ENCODE measurements around the gene LARP1.

Gene LARP1

DNA sequence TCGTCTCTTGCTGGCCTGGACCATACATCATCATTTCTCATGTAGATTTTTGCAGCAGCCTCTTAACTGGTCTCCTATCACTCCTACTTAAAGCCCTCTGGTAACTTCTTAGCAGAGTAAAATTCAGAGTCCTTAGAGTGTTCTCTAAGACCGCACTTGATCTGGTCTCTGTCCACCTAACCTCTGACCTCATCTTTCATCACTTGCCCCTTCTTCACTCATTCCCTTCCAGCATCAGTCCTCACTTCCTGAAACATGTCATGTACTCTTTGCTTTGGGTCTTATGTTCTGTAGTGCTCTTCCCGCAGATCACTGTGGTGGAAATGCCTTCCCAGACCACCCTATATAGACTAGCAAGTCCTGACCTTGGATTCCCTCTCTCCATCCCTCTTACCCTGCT, 9.8 kb downstream of the LARP1 start:
- H3K4me2 ChIP-seq (ENCODE audit: low read depth, low read length, poor library complexity, severe bottlenecking), result peak overlapping the region; percentile 3
- H3K9me3 ChIP-seq (ENCODE audit: insufficient read depth, low read length), result no peaks in the 10 kb centered on the region
- H3K27ac ChIP-seq (ENCODE audit: low read depth, low read length), result no peak overlapping the region
- H3K9ac ChIP-seq (ENCODE audit: low read length), result no peak overlapping the region
- H3K27me3 ChIP-seq (ENCODE audit: low read length), result no peaks in the 10 kb centered on the region
- H4K20me1 ChIP-seq (ENCODE audit: low read depth, low read length), result peaks cover 49% of the 10 kb centered on the region
- H3F3A ChIP-seq (ENCODE audit: insufficient read depth), result peaks cover 32% of the 10 kb centered on the region
- no peaks in the 10 kb centered on the region for H3K9me2 ChIP-seq (replicated peaks; ENCODE audit: insufficient read depth, low read length)
- TF ChIP-seq EZH2phosphoT487 (conservative IDR thresholded peaks at IDR 0.05; ENCODE audit: low read length), result no peak
- TF ChIP-seq, protein P1, sequence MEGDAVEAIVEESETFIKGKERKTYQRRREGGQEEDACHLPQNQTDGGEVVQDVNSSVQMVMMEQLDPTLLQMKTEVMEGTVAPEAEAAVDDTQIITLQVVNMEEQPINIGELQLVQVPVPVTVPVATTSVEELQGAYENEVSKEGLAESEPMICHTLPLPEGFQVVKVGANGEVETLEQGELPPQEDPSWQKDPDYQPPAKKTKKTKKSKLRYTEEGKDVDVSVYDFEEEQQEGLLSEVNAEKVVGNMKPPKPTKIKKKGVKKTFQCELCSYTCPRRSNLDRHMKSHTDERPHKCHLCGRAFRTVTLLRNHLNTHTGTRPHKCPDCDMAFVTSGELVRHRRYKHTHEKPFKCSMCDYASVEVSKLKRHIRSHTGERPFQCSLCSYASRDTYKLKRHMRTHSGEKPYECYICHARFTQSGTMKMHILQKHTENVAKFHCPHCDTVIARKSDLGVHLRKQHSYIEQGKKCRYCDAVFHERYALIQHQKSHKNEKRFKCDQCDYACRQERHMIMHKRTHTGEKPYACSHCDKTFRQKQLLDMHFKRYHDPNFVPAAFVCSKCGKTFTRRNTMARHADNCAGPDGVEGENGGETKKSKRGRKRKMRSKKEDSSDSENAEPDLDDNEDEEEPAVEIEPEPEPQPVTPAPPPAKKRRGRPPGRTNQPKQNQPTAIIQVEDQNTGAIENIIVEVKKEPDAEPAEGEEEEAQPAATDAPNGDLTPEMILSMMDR (IDR thresholded peaks at IDR 0.05; ENCODE audit: insufficient read depth, low read length, poor library complexity, severe bottlenecking), result no peak
- no peak overlapping the region for H2AFZ ChIP-seq (ENCODE audit: low read depth, low read length, severe bottlenecking)
- H3K79me2 ChIP-seq (ENCODE audit: insufficient read depth, low read length), result peaks cover 100% of the 10 kb centered on the region
- no peak overlapping the region for H3K4me3 ChIP-seq (ENCODE audit: insufficient read depth, low read length, poor library complexity, severe bottlenecking)
- no peaks in the 10 kb centered on the region for H3K36me3 ChIP-seq (ENCODE audit: low read length)

DNA sequence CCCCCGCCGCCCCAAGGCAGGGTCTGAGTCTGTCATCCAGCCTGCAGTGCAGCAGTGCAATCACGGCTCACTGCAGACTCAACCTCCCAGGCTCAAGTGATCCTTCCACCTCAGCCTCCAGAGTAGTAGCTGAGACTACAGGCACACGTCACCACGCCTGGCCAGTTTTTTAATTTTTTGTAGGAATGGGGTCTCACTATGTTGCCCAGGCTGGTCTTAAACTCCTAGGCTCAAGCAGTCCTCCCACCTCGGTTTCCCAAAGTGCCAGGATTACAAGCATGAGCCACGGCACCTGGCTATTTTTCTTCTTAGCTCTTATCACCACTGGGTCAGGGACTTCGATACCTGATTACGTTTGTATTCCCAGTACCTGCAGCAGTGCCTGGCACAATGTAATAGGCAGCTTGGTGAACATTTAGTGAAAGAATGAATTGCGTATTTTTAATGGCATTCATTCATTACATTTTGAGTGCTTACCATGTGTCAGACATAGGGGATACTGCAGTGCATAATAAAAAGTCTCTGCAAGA, 10.3 kb downstream of the LARP1 start:
- Histone ChIP-seq H3K9me2 (replicated peaks; ENCODE audit: insufficient read depth, low read length) (no peaks in the 10 kb centered on the region), H3K27me3 (ENCODE audit: low read length) (no peaks in the 10 kb centered on the region), H3K4me3 (ENCODE audit: insufficient read depth, low read length, poor library complexity, severe bottlenecking) (no peak overlapping the region), H3K79me2 (ENCODE audit: insufficient read depth, low read length) (peaks cover 100% of the 10 kb centered on the region), H3K27ac (ENCODE audit: low read depth, low read length) (no peak overlapping the region), H3K36me3 (ENCODE audit: low read length) (no peaks in the 10 kb centered on the region), H3K9me3 (ENCODE audit: insufficient read depth, low read length) (no peaks in the 10 kb centered on the region), H2AFZ (ENCODE audit: low read depth, low read length, severe bottlenecking) (no peak overlapping the region), H3F3A (ENCODE audit: insufficient read depth) (peaks cover 32% of the 10 kb centered on the region), H4K20me1 (ENCODE audit: low read depth, low read length) (peaks cover 50% of the 10 kb centered on the region), H3K4me2 (ENCODE audit: low read depth, low read length, poor library complexity, severe bottlenecking) (peak overlapping the region; percentile 35), H3K9ac (ENCODE audit: low read length) (no peak overlapping the region)
- no peak for TF ChIP-seq EZH2phosphoT487 (conservative IDR thresholded peaks at IDR 0.05; ENCODE audit: low read length)
- TF ChIP-seq, protein P1 (IDR thresholded peaks at IDR 0.05; ENCODE audit: insufficient read depth, low read length, poor library complexity, severe bottlenecking), result no peak

DNA sequence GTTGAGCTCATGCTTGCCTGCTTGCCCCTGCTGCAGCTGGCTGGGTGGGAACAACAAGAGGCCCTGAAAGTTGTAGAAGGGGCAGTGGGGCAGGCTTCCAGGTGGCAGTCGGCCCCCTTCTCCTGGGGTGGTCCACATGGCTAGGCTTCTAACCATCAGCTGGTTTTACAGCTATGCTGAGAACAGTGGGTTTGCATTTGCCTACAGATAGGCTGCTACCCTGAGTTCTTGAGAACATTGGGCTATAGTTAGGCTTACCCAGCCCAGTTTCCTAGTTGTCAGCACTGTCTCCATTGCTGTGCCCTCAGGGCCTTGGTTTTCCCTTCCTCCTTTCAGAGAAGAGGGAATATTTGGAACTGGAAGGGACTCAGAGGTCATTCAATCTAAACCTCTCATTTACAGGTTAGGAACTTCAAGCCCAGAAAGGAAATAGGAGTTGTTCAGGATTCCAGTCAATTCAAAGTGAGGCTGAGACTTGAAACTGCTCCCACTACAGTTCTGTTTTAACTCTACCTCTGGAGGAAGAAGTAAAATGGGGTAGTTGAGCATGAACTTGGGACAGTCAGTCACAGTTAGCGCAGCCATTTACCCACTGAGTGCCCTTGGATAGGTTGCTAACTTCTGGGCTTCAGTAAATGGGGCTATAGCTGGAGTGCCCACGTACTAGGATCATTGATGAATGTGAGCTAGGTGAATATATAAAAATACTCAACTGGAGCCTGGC, 11.5 kb downstream of the LARP1 start:
- Histone ChIP-seq H3K9me2 (replicated peaks; ENCODE audit: insufficient read depth, low read length) (no peaks in the 10 kb centered on the region), H3K36me3 (ENCODE audit: low read length) (no peaks in the 10 kb centered on the region), H3K9me3 (ENCODE audit: insufficient read depth, low read length) (no peaks in the 10 kb centered on the region), H2AFZ (ENCODE audit: low read depth, low read length, severe bottlenecking) (no peak overlapping the region), H3K9ac (ENCODE audit: low read length) (peak overlapping the region; percentile 15; the same call in 1 of the 2 replicates), H3K4me2 (ENCODE audit: low read depth, low read length, poor library complexity, severe bottlenecking) (peak overlapping the region; percentile 35), H3F3A (ENCODE audit: insufficient read depth) (peaks cover 32% of the 10 kb centered on the region), H3K4me3 (ENCODE audit: insufficient read depth, low read length, poor library complexity, severe bottlenecking) (no peak overlapping the region), H3K27ac (ENCODE audit: low read depth, low read length) (peak overlapping the region; percentile 23), H4K20me1 (ENCODE audit: low read depth, low read length) (peaks cover 48% of the 10 kb centered on the region; the same call in 1 of the 2 replicates), H3K27me3 (ENCODE audit: low read length) (no peaks in the 10 kb centered on the region), H3K79me2 (ENCODE audit: insufficient read depth, low read length) (peaks cover 100% of the 10 kb centered on the region)
- TF ChIP-seq, protein P1 (IDR thresholded peaks at IDR 0.05; ENCODE audit: insufficient read depth, low read length, poor library complexity, severe bottlenecking), result no peak
- no peak for TF ChIP-seq EZH2phosphoT487 (conservative IDR thresholded peaks at IDR 0.05; ENCODE audit: low read length)
